Ecto neural progenitor cell (in vitro differentiated cells): ENCODE measurements around the gene INSYN2B.
"Not testable (repeated sequence)": the region's sequence is repeated elsewhere in the genome, so short reads cannot be mapped to it uniquely, and the experiment has no call there.

Experiments used
- DNase-seq: peaks from one replicate; pipeline ENCODE4 v3.0.0-alpha.2; 2018; ENCODE audit warnings: low spot score

INSYN2B gene

DNA sequence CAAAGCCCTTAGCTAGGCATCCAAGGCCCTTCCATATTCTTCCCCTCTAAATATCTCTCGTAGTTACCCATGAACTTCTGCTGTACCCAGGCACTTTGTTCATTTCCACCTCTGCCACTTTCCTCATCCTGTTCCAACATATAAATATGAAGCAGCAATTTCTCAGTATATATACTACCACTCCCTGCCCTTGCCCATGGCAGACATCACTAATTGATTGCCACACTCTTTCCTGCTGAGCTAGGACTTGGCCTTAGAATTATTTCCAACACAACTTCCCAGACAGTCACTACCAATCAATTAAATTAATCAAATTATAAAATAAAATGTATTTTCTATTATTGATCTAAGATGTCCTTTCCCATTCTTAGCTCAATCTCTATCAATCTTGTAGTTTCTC is 8.5 kb downstream of the INSYN2B start:
- DNase-seq, result no peak

DNA sequence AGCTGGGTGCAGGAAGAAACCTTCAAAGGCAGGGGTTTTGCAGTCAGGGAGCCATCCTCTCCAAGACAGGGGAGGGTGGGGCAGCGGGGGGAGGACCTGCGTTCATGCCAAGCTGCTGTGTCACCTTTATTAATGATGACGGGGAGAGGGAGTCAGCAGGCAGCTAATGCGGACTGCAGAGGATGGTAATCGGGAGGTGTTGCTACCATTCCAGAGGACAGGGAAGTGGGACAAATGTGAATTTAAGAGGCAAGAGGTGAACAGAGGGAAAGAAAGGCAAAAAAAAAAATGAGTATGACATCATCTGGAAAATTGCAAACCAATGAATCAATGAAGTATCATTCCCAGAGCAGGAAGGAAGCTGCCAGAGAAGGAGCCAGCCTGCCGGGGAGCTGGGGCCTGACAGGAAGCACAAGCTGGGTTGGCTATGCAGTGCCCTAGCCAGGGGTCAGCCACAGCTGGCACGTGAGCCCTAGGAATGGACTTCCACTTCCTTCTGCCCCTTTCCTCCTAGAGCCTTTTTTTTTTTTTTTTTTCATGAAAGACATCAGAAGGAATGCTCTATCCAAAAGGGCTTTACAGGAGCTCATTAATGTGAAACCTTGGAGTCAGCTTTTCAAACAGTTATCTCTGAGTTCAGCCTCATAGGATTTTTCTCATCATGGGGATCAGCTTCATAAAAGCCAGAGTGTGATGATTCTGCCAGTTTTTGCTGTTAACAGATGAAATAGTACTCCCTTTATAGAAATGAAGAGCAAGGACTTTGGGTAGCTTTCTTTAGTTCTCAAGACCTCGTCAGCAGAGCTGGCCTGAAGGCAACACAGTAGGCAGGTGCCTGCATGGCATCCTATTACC is 9.2 kb downstream of the INSYN2B start:
- DNase-seq, result no peak

DNA sequence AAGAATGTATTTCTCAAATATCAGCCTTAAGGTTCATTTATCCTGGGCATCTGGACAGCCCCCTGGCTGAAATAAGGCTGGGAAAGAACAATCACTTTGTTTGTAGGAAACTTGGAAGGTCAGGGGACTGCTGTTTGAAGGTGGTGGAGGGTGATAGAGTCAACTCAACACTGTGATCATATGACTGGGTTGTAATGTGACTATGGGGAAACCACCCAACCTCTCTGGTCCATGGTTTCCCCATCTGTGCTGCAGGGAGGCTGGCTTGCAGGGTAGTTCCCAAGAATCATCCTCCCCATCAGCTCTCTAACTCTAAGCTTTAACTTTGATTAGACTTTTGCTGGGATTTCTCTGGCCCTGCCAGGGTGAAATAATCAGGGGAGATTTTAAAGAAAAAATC is 10.0 kb downstream of the INSYN2B start:
- no peak for DNase-seq

DNA sequence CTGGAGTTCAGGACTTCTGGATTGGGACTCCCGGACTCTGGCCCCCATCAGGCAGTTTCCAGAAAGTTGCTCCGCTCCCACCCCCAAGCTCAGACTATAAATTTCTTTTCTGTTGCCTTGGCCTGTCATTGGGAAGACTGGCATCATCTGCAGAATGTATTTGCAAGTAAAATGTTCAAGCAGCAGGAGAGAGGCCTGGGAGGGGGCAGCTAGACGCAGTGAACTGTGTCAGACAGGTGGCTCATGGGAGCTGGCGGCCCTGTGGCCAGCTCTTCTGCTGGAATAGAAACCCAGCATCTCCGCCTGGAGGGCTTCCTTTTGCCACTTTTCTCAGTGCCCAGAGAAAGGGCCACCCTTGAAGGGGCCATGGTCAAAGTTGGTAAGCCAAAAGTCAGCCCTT is 16.0 kb downstream of the INSYN2B start:
- DNase-seq, result no peak

DNA sequence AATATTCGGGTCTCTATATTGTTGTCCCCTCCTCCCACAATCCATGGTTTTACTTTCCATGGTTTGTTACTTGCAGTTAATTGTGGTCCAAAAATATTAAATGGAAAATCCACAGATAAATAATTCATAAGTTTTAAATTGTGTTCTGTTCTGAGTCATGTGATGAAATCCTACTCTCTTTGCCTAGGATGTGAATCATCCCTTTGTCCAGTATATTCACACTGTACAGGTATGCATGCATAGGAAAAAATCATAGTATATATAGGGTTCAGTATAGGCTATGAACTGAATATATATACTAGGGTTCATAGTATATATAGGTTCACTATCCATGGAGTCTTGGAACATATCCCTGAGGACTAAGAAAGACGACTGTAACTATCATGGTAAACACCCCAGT is 19.6 kb downstream of the INSYN2B start:
- DNase-seq, result no peak

DNA sequence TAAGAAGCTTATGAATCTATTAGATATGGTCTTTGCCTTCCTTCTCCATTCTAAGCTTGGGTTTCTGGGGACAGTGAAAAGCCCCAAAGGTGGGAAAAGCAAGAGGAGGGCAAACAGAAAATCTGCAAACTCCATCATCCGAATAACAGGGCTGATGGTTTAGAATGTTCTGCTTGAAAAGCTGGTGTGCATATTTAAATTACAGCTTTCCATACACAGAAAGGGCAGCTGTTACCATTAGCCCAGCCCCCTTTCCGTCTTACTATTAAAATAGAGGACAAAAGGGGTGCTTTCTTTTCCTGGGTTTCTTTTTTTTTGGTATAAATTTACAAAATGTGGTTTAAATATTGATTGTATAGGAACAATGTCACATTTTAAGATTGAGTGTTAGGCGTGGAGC is 22.0 kb downstream of the INSYN2B start:
- no peak for DNase-seq

DNA sequence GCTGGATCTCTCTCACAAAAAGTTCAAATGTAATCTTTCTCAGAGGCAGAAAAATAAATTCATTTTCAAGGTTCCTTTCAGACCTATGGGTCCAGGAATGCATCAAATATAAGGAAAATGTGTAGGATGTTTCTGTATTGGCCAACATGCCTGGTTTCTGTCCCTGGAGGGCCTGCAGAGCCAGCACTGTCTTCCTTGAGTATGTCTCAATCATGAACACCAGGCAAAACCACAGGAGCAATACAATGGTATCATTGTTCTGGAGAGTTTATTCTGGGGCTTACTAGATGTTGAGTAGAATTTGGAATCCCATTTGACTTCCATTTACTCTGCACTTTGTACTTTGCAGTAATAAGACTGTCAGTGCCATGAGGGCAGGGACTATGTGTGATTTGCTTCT is 23.5 kb downstream of the INSYN2B start:
- no peak for DNase-seq

DNA sequence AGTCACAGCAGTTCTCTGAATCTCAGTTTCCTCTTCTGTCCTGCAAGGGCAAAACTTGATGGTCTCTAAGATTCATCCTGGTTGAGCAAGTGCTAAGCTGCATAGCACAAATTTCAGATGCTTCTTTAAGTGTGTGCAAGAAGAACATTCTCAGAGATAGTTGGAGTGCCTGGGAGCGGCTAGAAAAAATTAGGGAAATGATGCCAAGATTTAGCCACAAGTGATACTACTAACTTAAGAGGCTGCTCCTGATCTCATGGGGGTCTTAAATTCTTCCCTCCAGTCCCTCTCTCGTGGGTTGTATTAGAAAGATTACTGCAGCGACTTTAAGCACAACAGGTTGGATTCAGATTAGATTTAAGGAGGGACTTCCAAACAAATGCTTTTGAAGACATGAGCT is 24.2 kb downstream of the INSYN2B start:
- no peak for DNase-seq

DNA sequence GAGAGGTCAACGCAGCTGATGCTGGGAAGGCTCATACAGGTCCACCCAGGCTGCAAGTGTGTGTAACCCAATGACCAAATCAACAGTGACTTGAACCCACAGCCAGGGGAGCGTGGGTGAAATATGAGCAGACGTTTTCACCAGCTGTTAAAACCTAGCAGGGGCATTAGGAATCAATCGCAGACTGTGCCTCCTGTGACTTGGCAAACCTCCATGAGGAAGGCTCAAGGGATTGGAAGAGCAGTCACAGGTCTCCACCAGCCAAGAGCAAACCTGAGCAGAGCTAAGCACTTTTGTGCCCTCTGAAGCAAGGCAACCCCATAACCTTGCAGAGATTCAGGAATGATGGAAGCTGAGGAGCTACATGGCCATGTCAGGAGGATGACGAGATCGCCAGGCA is 25.5 kb downstream of the INSYN2B start:
- DNase-seq, result no peak

DNA sequence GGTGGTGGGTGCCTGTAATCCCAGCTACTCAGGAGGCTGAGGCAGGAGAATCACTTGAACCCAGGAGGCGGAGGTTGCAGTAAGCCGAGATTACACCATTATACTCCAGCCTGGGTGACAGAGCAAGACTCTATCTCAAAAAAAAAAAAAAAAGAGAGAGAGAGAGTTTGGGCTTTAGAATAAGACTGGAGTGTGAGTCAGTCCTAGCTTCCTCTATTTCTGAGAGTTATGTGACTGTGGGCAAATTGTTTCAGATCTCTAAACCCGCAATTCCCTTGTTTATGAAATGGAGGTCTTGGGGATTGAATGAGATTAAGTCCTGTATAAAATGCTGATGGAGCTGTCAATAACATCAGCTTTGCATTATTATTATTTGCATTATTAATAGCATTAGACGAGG is 27.1 kb downstream of the INSYN2B start:
- DNase-seq, result not testable (repeated sequence)

DNA sequence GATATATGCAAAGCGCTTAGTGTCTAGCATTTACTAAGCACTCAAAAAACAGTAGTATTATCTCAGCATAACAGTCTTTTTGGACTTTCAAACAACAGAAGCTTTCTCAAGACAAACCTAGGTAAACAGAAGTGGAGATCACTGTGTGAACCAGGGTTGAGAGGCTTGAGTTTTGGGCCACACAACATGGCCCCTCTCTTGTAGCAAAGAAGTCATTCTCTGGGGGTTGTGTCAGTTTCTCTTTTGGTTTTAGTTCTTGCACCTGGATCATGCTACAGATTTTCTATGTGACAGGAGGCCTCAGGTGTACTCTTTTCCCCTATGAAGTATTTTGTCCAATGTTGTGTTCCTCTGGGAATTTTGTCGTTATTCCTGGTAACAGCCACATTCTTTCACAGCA is 30.0 kb downstream of the INSYN2B start:
- no peak for DNase-seq

DNA sequence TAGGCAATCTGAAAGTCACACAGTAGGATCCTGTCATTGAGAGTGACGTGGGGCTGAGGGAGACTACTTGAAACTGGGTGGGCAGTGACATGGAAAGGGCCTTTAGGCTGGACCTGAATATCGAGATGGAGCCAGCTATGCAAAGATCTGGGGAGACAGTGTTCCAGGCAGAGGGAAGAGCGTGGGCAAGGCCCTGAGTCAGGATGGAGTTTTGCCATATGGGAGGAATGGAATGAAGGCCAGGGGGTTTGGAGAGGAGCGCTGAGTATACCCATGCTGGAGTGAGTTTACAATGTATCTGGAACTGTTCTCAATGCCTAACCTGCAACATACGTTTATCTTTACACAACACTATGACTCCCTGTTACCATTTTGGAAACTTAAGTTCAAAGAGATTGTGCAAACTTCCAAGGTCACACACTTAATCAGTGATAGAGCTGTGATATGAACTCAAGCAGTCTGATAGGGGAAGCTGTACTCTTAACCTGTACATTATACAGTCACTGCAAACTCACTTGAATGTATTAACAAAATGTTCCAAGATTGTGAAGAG is 33.5 kb downstream of the INSYN2B start:
- no peak for DNase-seq

DNA sequence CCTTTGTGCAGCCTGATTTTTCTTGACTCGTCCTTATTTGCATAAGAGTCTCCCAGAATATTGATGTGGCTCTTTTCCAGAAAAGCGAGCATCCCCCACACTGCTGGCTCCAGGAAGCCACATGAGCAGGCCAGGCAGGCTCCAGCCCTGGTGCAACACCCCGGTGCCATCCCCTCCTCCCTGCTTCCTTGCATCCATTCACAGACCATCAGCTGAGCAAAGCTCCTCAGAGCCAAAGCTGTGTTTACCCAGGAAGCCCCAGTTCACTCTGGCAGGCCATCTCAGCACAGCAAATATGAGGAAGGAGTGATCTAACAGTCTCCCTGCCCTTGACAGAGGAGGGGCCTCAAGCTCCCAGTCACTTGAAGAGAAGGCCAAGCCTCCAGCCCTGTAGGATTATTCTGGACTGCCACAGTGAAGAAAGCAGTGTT is 34.4 kb downstream of the INSYN2B start:
- DNase-seq, result peak; percentile 51

DNA sequence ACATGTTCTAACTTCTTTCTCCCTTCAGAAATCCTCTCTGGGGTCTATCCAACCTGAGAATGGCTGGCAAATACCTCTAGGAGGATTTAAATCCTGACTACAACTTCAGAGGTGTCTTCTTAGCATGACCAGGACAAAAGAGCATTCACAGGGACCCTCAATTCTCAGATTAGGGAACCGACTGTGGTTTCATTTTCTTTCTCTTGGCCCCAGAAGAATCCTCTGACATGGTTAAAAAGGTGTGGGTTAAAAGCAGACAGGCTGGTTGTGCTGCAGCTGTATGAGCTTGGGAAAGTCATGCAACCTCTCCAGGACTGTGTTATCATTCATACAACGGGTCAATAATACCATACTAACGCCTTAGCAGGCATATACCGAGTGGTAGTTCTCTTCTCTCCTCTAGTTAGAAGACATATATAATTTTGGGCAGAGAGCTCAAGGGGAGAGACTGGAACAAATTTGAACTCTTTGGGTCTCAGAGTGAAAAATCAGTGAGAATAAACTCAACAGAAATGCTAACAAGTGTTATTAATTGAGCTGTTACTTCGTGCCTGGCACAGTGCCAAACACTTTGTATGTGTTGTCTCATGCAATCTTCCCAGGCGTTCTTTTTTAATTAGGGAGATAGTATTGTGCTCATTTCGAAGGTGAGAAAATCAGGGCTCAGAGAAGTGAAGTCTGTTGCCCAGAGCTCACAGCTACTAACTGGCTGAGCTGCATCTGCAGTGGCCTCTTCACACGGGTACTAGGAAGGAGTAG is 35.2 kb downstream of the INSYN2B start:
- DNase-seq, result no peak

DNA sequence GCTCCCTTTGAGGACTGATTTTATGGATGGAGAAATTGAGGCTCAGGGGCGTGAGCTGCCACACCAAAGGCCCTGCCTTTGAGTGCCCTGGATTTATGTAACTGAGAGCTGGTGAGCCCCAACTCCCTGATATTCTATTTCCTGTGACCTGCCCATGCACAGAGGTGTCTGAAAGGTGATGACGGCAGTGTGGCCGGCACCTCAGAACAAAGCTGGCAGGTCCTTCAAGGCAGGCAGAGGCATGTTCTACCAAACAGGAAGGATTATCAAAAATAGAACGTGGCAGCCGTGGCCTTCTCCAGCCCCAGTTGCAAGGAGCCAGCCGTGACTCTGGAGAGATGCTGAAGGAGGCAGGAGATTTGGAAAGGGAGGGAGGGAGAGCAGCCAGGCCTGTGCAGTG is 36.2 kb downstream of the INSYN2B start:
- no peak for DNase-seq

DNA sequence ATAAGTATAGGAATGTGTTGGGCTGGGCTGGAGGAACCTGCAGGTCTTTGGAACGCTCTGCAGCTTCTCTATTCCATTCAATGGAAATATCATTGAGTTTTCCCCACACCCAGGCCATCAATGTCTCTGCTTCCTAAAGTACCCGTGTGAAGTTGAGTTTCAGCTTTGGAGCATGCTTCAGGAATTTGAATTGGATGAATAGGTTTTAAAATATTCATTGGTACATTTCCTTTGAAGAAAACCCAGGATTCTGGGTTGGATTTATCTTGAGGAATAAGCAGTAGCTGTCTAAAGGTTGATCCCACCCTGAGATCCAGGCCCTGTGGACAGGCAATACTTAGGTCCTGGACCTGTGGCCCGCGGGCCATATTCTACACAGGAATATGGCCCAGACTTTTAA is 37.3 kb downstream of the INSYN2B start:
- DNase-seq, result no peak

DNA sequence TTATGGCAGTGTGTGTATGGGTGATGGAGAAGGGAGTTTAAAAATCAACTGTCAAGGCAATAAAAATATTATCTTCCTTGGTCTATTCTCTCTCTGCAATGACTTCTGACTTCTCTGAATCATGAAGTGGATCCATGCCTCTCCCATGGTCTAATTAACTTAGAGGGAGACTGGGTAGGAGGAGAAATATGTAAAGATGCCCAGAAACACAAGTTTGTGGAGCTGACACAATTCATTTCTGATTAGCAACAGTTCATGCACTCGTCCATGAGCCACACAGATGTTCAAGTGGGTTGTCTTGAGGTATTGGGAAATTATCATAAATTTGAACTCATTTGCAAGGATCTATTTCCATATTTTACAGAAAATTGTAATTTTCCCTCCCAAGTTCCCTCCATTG is 38.1 kb downstream of the INSYN2B start:
- no peak for DNase-seq

DNA sequence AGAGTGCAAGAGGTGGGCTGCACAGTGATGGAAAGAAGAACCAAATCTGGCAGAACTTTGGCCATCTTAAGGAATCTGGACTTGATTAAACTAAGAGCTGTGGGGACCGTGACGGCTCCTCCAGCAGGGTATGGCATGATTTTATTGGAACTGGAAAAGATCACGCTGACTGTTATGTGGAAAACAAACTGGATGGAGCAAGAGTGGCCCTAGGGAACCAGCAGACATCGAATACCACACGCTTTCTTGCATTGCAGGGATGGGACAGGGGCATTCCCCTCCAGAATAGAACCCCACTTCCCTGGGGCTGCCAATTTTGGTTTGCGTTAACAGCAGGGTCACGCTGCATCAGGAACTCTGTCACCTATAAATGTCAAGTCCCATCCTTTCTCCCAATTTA is 38.8 kb downstream of the INSYN2B start:
- no peak for DNase-seq

DNA sequence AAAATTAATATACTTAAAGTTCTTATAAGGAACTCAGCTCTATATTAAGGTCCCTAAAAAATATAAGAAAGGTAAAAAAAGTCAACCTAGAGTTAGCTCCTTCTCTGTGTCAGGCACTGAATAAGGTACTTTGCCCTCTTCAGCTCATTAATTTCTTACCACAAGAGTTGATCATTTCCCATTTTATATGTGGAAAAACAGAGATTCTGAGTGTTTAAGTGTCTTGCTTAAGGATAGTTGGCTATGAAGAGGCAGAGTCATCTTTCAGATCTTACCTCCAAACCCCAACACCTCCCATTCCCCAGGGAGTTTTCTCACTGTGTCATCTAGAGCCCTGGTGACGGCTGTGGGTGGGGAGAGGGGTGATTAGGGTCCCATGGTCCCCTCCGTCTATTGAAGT is 40.6 kb downstream of the INSYN2B start:
- DNase-seq, result no peak

DNA sequence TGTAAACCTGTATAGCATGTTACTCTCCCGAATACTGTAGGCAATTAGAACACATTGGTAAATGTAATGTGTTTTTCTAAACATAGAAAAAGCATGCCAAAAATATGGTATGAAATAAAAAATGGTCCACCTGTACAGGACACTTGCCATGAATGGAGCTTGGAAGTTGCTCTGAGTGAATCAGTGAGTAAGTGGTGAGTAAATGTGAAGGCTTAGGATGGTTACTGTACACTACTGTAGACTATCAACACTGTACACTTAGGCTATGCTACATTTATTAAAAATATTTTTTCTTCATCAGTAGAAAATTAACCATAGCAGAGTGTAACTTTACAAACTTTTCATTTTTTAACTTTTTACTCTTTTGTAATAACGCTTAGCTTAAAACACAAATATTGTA is 41.9 kb downstream of the INSYN2B start:
- DNase-seq, result no peak

DNA sequence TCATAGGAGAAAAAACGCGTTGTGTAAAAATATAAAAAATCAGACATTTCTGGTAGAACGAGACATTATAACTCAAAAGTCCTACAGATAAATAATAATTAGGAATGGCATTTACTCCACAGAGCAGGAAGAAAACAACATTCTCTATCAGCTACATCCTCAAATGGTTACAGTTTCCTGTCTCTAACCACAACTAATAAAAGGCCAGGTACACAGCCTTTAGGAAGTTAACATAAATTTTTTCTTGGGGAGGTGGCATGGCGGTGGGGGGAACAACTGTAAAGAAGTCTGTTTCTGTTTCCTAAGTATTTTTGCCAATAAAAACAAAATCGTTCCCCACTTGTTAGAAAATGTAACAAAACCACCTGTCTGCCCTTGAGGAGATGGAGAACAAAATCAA is 44.5 kb downstream of the INSYN2B start:
- no peak for DNase-seq

DNA sequence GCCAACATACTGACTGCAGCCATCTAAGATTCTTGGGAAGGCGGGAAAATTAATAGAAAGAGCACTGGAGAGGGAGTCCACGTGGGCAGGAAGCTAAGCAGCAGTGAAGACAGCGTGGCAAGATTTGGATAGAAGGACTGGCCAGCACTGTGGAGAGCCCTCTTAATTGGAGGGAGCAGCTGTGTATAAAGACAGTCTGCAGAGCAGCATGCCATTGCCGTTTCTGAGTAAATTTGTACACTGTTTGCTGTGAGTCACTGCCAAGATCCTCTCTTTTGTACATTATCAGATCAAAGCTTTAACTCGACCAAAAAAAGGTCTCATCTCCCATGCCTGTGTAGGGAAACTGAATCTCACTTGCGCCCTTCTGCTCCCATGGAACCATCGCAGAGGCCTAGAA is 45.3 kb downstream of the INSYN2B start:
- no peak for DNase-seq

DNA sequence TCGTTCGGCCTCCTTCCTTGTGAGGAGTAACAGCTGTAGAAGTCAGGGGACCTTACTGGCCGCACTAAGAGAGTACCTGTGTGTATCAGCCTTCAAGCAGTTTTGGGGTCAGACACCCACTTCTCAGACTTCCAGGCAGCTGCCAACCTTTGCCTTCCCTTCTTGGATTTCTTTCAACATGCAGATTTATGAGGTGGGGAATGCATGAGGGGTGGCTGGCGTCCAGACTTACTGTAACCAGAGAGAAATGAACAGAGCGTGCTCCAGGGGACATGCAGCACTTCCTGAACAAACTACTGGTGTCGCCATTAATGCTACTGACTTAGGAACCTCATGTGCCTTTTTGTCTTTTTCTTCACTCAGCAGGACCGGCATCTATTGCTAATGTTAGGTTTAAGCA is 46.7 kb downstream of the INSYN2B start:
- DNase-seq, result no peak
